Osteocyte (in vitro differentiated cells): ENCODE results near the gene RPSA. TPM values are rescaled to one million over a fixed set of nuclear protein-coding genes. Genes with fewer than 3 reads are reported as not detected.

ENCODE experiments used
- DNase-seq: peaks from one replicate; pipeline ENCODE4 v3.0.0; 2021; ENCODE audit warnings: mixed read lengths; ENCODE audit not compliant: unreplicated experiment; ENCODE audit errors: extremely low spot score
- H3K27ac Mint-ChIP-seq: one replicate; pipeline ENCODE4 v1.8.0; 2021; ENCODE audit warnings: mild to moderate bottlenecking, mixed read lengths; ENCODE audit not compliant: unreplicated experiment
- H3K27me3 Mint-ChIP-seq: one replicate; pipeline ENCODE4 v1.8.0; 2021; ENCODE audit warnings: mixed read lengths; ENCODE audit not compliant: unreplicated experiment
- H3K36me3 Mint-ChIP-seq: one replicate; pipeline ENCODE4 v1.8.0; 2021; ENCODE audit warnings: mixed read lengths; ENCODE audit not compliant: unreplicated experiment
- H3K4me1 Mint-ChIP-seq: one replicate; pipeline ENCODE4 v1.8.0; 2021; ENCODE audit warnings: mixed read lengths; ENCODE audit not compliant: unreplicated experiment
- H3K4me3 Mint-ChIP-seq: one replicate; pipeline ENCODE4 v1.8.0; 2021; ENCODE audit warnings: mild to moderate bottlenecking, moderate library complexity, mixed read lengths; ENCODE audit not compliant: unreplicated experiment
- H3K9me3 Mint-ChIP-seq: one replicate; pipeline ENCODE4 v1.8.0; 2021; ENCODE audit warnings: mixed read lengths; ENCODE audit not compliant: unreplicated experiment
- total RNA-seq: library from RNA; stranded (reverse); gene quantifications from 2 replicates; pipeline ENCODE4 v1.2.1, GENCODE V29; 2021
- TF ChIP-seq, protein P1 (sequence below): fragments of 200-600 bp; sonication (generic); IDR thresholded peaks from 2 replicates; pipeline ENCODE4 v1.5.0; 2021; ENCODE audit warnings: antibody characterized with exemption, mild to moderate bottlenecking, moderate library complexity

The RPSA gene
- total RNA-seq, 1 donor from 2014 or later: 991 TPM

GRCh38 chr3:39381432-39381831 lies 25.1 kb upstream of the RPSA start:
- no peak for DNase-seq
- Mint-ChIP-seq H3K27ac (no peak overlapping the region), H3K27me3 (peaks cover 7% of the 10 kb centered on the region), H3K36me3 (no peaks in the 10 kb centered on the region), H3K4me1 (peaks cover 23% of the 10 kb centered on the region), H3K4me3 (no peak overlapping the region), H3K9me3 (no peaks in the 10 kb centered on the region)
- TF ChIP-seq, protein P1, sequence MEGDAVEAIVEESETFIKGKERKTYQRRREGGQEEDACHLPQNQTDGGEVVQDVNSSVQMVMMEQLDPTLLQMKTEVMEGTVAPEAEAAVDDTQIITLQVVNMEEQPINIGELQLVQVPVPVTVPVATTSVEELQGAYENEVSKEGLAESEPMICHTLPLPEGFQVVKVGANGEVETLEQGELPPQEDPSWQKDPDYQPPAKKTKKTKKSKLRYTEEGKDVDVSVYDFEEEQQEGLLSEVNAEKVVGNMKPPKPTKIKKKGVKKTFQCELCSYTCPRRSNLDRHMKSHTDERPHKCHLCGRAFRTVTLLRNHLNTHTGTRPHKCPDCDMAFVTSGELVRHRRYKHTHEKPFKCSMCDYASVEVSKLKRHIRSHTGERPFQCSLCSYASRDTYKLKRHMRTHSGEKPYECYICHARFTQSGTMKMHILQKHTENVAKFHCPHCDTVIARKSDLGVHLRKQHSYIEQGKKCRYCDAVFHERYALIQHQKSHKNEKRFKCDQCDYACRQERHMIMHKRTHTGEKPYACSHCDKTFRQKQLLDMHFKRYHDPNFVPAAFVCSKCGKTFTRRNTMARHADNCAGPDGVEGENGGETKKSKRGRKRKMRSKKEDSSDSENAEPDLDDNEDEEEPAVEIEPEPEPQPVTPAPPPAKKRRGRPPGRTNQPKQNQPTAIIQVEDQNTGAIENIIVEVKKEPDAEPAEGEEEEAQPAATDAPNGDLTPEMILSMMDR: no peak

- no peaks in the 10 kb centered on the region for H3K9me3 Mint-ChIP-seq
- H3K4me1 Mint-ChIP-seq: peaks cover 23% of the 10 kb centered on the region
- H3K36me3 Mint-ChIP-seq: no peaks in the 10 kb centered on the region
- TF ChIP-seq, protein P1: peak; percentile 43
- peaks cover under 1% of the 10 kb centered on the region for H3K27me3 Mint-ChIP-seq
- H3K27ac Mint-ChIP-seq: peak within 1 kb of the TSS; percentile 99
- DNase-seq: peak; percentile 87
- H3K4me3 Mint-ChIP-seq: peak within 1 kb of the TSS; percentile 97
These were observed 23.3 kb upstream of the RPSA start, which contains the start of gene SLC25A38 for GRCh38 chr3:39383045-39383880. TSS of gene SLC25A38 (plus strand) at chr3:39383370. CDS start at chr3:39383725, 355 bp downstream.

GRCh38 chr3:39383881-39384664 lies 22.4 kb upstream of the RPSA start:
- Mint-ChIP-seq H3K27ac (peak overlapping the region; percentile 99), H3K9me3 (no peaks in the 10 kb centered on the region), H3K4me3 (peak overlapping the region; percentile 97), H3K36me3 (no peaks in the 10 kb centered on the region), H3K27me3 (no peaks in the 10 kb centered on the region), H3K4me1 (peaks cover 23% of the 10 kb centered on the region)
- peak; percentile 98 for DNase-seq
- TF ChIP-seq, protein P1: peak; percentile 23

DNA sequence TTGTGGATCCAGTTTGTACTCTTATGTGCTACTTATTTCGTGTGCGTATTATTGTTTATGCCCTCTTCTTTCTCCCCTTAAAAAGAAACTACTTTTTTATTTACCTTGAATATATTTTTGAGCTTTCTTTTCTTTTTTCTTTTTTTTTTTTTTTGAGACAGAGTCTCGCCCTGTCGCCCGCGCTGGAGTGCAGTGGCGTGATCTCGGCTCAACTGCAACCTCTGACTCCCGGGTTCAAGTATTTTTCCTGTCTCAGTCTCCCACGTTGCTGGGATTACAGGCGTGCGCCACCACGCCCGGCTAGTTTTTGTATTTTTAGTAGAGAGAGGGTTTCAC lies 21.9 kb upstream of the RPSA start:
- TF ChIP-seq, protein P1: no peak

More for the DNA sequence above, 21.9 kb upstream of the RPSA start:
- peak overlapping the region; percentile 97 for H3K4me3 Mint-ChIP-seq
- no peaks in the 10 kb centered on the region for H3K36me3 Mint-ChIP-seq
- no peaks in the 10 kb centered on the region for H3K27me3 Mint-ChIP-seq
- no peak for DNase-seq
- peak overlapping the region; percentile 85 for H3K27ac Mint-ChIP-seq
- no peaks in the 10 kb centered on the region for H3K9me3 Mint-ChIP-seq
- H3K4me1 Mint-ChIP-seq: peaks cover 23% of the 10 kb centered on the region
